Thymus (tissue), 11 donors: ENCODE measurements around the gene PHC2. TPM values are rescaled to one million over a fixed set of nuclear protein-coding genes. Genes with fewer than 3 reads are reported as not detected.

Experiments used
- DNase-seq, 9 donors: peaks; one replicate each; pipeline ENCODE4 v3.0.0-alpha.2; 2013; ENCODE audit warnings: low spot score in 9 of 9, low read depth in 6 of 9, missing footprints in 1 of 9
- H3K27ac ChIP-seq, 2 donors: one replicate each; pipeline ENCODE4 v1.5.1; 2013; ENCODE audit warnings: control low read depth in 1 of 2, low read depth in 1 of 2, low read length in 1 of 2, mild to moderate bottlenecking in 1 of 2, moderate library complexity in 1 of 2
- H3K27me3 ChIP-seq, 2 donors: one replicate each; pipeline ENCODE4 v1.5.1; 2013; ENCODE audit warnings: low read length in 1 of 2; ENCODE audit not compliant: control insufficient read depth in 2 of 2, insufficient read depth in 1 of 2
- H3K36me3 ChIP-seq, 2 donors: one replicate each; pipeline ENCODE4 v1.5.1; 2013; ENCODE audit warnings: low read length in 1 of 2, mild to moderate bottlenecking in 1 of 2, moderate library complexity in 1 of 2; ENCODE audit not compliant: control insufficient read depth in 2 of 2, insufficient read depth in 2 of 2
- H3K4me1 ChIP-seq, 2 donors: one replicate each; pipeline ENCODE4 v1.5.1; 2013; ENCODE audit warnings: low read length in 2 of 2; ENCODE audit not compliant: control insufficient read depth in 2 of 2, insufficient read depth in 2 of 2
- H3K4me3 ChIP-seq, 2 donors: one replicate each; pipeline ENCODE4 v1.5.1; 2013; ENCODE audit warnings: low read length in 2 of 2, control low read depth in 1 of 2, mild to moderate bottlenecking in 1 of 2
- H3K9me3 ChIP-seq, 2 donors: one replicate each; pipeline ENCODE4 v1.5.1; 2013; ENCODE audit warnings: low read length in 1 of 2, mild to moderate bottlenecking in 1 of 2; ENCODE audit not compliant: control insufficient read depth in 2 of 2, insufficient read depth in 1 of 2
- WGBS: extraction: QIAGEN DNeasy Blood & Tissue Kit; methylation state at CpG from one replicate; pipeline ENCODE4 v1.1.7; 2013; 5-methylcytosine and 5-hydroxymethylcytosine counted together
- polyA plus RNA-seq: library from polyadenylated mRNA; stranded (reverse); fragments of 200-250 nt; gene quantifications from one replicate; pipeline ENCODE4 v1.2.3, GENCODE V29; 2013
- total RNA-seq: library from RNA; stranded (reverse); fragments of 120-200 nt; gene quantifications from one replicate; pipeline ENCODE4 v1.2.4, GENCODE V29; 2013
- donor health status: healthy.

The PHC2 gene
- total and polyA plus RNA-seq, 2 donors, result 35.0 to 79.0 TPM

DNA sequence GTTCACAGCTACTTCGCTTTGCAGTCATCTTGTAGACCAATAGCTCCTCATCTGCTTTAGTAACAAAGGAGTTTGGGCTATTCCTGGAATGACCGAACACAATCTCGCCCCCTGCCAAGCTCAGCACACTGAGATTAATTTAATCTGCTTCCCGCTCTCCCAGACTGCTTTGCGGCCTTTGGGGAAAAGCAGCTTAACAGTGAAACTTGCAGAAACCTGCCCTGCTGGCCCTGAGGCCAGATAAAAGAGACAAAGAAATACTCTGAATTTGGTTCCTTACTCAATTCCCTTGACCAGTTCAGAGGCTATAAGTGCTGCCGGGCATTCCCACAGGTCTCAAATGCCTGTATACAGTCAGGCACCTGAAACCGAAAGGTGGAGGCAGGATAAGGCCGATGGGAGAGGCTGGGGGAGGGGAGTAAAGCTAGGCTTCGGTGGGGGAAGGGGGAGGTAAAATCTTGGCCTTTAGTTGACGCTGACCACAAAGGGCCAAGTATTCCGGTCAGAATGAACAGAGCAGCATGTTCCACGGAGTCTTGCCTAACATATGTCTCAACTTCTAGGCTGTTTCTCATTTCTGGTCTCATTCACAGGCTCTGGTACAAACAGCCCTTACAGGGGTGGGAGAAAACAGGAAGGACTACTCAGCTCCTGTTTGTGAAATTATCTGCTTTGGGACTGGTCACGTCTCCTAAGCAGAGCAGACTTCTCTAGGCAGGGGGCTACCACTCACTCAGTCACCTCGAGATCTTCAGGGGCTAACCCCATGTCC, 92.3 kb downstream of the PHC2 start:
- peaks cover 26 to 29% of the 10 kb centered on the region in 2 donors for H3K36me3 ChIP-seq
- H3K4me3 ChIP-seq, result no peak overlapping the region
- H3K9me3 ChIP-seq, result no peaks in the 10 kb centered on the region
- no peaks in the 10 kb centered on the region for H3K27me3 ChIP-seq
- no peak for DNase-seq
- 92% methylated on average over 14 of the region's 14 CpGs for WGBS
- H3K4me1 ChIP-seq, result peaks cover 10 to 39% of the 10 kb centered on the region in 2 donors
- H3K27ac ChIP-seq, result peak overlapping the region; percentile 68

DNA sequence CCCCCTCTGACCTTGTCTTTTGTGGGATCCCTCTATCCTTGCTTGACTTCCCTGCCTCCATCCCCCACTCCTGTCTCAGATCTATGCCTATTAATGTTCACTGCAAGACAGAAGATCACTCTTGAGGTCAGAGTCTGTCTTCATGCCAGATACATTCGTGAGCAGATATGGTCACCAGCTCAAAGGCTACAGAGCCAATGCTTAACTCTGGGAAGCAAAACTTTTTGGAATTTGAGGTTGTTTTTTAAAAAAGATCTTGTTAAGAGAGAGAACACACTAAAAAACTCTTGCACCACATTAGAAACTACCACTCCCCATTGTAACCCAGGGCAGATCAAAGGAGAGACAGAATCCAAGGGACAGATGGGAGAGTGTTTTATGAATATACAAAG, 92.9 kb downstream of the PHC2 start:
- Histone ChIP-seq H3K4me3 (no peak overlapping the region), H3K27me3 (no peaks in the 10 kb centered on the region), H3K27ac (peak overlapping the region in 1 of 2 donors; percentile 68), H3K9me3 (no peaks in the 10 kb centered on the region), H3K36me3 (peaks cover 28 to 33% of the 10 kb centered on the region in 2 donors), H3K4me1 (peaks cover 10 to 36% of the 10 kb centered on the region in 2 donors)
- no peak for DNase-seq
- 92% methylated on average over 1 of the region's 1 CpG for WGBS

DNA sequence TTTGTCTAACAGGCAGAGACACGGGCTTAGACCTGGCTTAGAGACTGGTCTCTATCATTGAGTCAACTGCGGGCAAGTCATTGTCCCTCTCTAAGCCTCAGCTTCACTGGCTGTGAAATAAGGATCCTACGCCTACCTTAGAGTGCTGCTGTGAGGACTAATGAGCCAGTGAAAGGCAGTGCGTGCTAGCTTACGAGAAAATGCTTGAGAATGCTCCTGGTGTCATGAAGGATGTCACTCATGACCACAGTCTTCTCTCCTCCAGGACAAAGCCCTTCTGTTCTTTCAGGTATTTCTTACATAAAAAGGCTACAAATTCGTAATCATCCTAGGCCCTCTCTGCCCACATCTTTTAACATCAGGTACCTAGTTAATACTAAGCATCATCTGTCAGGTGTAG, 93.5 kb downstream of the PHC2 start:
- WGBS, result 82% methylated on average over 6 of the region's 6 CpGs
- H3K36me3 ChIP-seq, result peaks cover 25 to 33% of the 10 kb centered on the region in 2 donors
- no peak for DNase-seq
- H3K27ac ChIP-seq, result no peak overlapping the region
- no peak overlapping the region for H3K4me3 ChIP-seq
- H3K27me3 ChIP-seq, result no peaks in the 10 kb centered on the region
- H3K4me1 ChIP-seq, result peaks cover 8 to 36% of the 10 kb centered on the region in 2 donors
- no peaks in the 10 kb centered on the region for H3K9me3 ChIP-seq

DNA sequence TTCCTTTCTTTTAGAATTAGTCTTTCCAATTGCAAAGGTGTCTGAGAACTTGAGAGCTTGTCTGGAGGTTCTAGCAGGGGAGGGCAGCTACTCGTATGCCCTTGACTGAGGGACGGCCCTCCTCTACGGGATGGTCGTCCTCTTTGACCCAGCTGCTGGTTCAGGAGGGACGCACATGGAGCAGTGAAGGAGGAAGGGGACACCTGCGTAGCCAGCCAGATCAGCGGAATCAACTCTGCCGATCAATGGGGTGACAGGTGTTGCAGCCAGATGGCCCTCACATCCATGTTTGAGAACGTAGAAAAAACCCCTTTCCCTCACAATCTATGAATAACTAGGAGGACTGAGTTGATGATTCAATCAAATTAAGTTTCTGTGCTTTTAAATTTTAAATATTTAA, 94.3 kb downstream of the PHC2 start:
- peaks cover 28 to 38% of the 10 kb centered on the region in 2 donors for H3K36me3 ChIP-seq
- 82% methylated on average over 9 of the region's 9 CpGs for WGBS
- no peak for DNase-seq
- H3K27ac ChIP-seq, result no peak overlapping the region
- no peaks in the 10 kb centered on the region for H3K27me3 ChIP-seq
- no peak overlapping the region for H3K4me3 ChIP-seq
- H3K4me1 ChIP-seq, result peaks cover 15 to 38% of the 10 kb centered on the region in 2 donors
- no peaks in the 10 kb centered on the region for H3K9me3 ChIP-seq

DNA sequence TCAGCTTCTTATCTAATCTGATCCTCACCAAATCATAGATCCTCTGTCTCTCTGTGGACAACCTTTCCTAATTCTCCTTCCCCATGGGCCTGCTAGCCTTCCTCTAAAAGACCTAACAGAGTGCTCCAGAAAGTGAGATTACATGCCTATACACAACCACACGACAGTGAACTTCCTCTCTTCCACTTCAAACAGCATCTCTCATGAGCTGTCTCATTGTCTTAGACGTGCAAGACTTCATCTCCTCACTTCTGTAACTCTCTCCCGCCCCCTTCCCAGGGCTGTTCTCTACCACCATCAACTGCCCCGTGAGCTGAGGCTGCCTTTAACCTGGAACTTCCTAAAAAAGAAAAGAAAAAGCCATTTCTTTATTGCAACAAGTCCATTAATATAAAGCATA, 95.9 kb downstream of the PHC2 start:
- WGBS, result 50% methylated on average over 4 of the region's 4 CpGs
- H3K4me1 ChIP-seq, result peaks cover 16 to 46% of the 10 kb centered on the region in 2 donors
- H3K4me3 ChIP-seq, result no peak overlapping the region
- H3K36me3 ChIP-seq, result peaks cover 40 to 46% of the 10 kb centered on the region in 2 donors
- H3K9me3 ChIP-seq, result no peaks in the 10 kb centered on the region
- H3K27me3 ChIP-seq, result no peaks in the 10 kb centered on the region
- H3K27ac ChIP-seq, result no peak overlapping the region
- peak in 1 of 9 donors; percentile 58 for DNase-seq

DNA sequence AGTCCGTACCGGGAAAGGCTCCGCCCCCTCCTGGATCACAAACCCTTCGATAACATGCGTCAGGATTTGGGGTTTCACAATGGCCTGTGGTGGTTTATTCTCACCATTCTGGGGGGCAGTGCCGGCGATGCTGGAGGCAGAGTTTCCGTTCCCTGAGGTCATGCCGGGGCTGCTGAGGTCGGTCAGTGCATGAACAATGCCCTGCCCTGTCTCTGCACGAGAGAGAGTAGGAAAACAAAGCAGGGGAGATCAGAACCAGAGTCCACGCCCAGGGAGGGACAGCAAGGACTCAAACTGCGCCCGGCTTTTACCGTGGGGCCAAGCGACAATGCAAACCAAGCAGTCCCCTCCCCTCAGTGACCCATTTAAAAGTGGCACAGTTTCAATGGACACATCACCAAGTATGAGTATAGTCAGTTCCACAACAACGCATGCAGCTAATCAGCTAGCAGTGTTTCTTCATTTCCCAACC, 96.8 kb downstream of the PHC2 start:
- H3K27me3 ChIP-seq, result no peaks in the 10 kb centered on the region
- peaks cover 16 to 41% of the 10 kb centered on the region in 2 donors for H3K4me1 ChIP-seq
- no peak overlapping the region for H3K27ac ChIP-seq
- no peaks in the 10 kb centered on the region for H3K9me3 ChIP-seq
- H3K4me3 ChIP-seq, result no peak overlapping the region
- no peak for DNase-seq
- WGBS, result 95% methylated on average over 17 of the region's 17 CpGs
- H3K36me3 ChIP-seq, result peaks cover 49 to 52% of the 10 kb centered on the region in 2 donors

DNA sequence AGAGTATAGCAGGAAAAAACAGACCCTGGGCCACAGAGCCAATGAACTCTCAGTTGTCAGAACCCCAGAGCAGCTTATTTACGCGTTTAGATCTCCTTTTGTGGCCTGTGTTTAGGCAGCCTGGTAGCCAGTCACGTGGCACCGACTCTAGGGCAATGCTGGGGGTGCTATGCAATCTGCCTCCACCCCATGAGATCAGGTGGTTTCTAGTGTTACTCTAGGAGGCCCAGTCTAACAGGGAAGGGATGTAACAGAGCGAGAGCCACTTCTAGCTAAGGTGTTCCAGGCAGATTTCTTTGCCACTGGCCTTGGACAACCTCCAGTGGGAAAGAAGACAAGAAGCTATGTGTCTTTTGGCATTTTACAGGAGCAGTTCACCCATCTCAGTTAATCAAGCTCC, 98.0 kb downstream of the PHC2 start:
- Histone ChIP-seq H3K27ac (no peak overlapping the region), H3K27me3 (no peaks in the 10 kb centered on the region), H3K9me3 (no peaks in the 10 kb centered on the region), H3K4me3 (no peak overlapping the region), H3K4me1 (peaks cover 16 to 35% of the 10 kb centered on the region in 2 donors), H3K36me3 (peaks cover 61 to 65% of the 10 kb centered on the region in 2 donors)
- WGBS, result 97% methylated on average over 5 of the region's 5 CpGs
- DNase-seq, result no peak

DNA sequence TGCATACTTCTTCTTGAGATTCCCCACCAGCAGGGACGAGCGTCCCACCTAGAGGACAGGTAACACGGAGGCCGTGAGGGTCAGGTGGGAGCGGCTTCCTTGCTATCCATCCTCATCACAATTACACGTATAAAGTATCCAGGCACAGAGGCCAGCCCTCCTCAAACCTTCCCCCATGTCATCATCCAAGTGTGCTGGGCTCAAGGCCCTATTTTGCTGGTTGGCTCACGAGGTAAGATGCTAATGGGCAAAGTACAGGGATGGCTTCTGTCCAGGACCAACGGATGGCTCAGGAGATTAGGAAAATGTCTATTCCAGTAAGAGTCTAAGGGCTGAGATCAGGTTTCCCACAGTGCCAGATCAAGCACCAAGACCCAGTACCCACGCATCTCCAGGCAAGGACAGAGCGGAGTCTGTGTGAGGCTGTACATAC, 98.5 kb downstream of the PHC2 start:
- Histone ChIP-seq H3K36me3 (peaks cover 66 to 70% of the 10 kb centered on the region in 2 donors), H3K9me3 (no peaks in the 10 kb centered on the region), H3K4me1 (peaks cover 16 to 32% of the 10 kb centered on the region in 2 donors), H3K27ac (no peak overlapping the region), H3K27me3 (no peaks in the 10 kb centered on the region), H3K4me3 (no peak overlapping the region)
- no peak for DNase-seq
- 96% methylated on average over 10 of the region's 10 CpGs for WGBS

DNA sequence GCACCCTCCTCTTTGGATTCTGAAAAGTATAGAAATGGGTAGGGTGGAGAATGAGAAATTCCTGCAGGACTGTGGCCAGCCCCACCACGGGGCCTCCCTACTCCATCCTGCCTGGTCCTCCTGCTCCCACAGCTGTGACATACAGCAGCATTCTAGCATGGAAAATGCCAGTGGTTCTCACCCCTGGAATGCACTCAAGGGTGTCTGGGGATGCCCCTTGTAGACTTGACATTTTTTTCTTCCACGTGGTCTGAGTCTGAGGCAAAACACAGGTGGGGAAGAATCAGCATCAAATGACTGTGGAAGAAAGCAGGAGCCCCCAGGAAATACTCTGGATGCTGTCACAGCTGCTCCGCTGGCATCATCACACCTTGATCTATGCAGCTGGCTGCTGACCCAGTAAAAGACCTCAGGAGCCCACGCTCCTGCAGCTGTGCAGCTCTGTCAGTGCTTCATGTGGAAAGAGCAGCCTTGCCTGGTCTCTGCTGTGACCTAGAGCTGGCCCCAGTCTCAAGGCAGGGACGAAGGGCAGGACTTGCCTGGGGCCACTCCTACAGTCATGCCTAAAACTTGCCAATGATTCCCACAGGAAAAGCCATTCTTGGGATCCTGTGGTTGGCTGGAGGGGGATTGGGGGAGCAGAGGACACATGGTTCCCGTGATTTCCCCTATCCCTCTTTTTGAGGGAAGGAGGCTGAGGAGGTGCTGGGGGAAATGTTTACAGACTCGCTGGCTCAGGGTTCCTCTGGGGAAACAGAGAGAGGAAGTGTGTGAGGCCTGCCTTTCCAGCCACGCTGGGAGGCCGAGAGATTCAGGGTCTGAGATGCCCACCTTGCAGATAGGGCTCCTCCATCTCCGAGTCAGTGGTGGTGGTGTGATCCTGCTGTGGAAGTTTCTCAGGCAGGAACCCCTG, 99.2 kb downstream of the PHC2 start:
- Histone ChIP-seq H3K27me3 (no peaks in the 10 kb centered on the region), H3K27ac (peak overlapping the region in 1 of 2 donors; percentile 30), H3K9me3 (no peaks in the 10 kb centered on the region), H3K4me3 (no peak overlapping the region), H3K36me3 (peaks cover 73 to 76% of the 10 kb centered on the region in 2 donors), H3K4me1 (peaks cover 14 to 31% of the 10 kb centered on the region in 2 donors)
- 67% methylated on average over 10 of the region's 10 CpGs for WGBS
- peak in 6 of 9 donors; percentile 40 to 84 (median 60) for DNase-seq
